ENCODE results near the gene TAF1C.

Gene TAF1C

GRCh38 chr16:84138824-84139627, 47.8 kb downstream of the TAF1C start:
- DNase-seq (ENCODE audit: extremely low read depth, insufficient read length), result no peak
- TF ChIP-seq, protein P1, sequence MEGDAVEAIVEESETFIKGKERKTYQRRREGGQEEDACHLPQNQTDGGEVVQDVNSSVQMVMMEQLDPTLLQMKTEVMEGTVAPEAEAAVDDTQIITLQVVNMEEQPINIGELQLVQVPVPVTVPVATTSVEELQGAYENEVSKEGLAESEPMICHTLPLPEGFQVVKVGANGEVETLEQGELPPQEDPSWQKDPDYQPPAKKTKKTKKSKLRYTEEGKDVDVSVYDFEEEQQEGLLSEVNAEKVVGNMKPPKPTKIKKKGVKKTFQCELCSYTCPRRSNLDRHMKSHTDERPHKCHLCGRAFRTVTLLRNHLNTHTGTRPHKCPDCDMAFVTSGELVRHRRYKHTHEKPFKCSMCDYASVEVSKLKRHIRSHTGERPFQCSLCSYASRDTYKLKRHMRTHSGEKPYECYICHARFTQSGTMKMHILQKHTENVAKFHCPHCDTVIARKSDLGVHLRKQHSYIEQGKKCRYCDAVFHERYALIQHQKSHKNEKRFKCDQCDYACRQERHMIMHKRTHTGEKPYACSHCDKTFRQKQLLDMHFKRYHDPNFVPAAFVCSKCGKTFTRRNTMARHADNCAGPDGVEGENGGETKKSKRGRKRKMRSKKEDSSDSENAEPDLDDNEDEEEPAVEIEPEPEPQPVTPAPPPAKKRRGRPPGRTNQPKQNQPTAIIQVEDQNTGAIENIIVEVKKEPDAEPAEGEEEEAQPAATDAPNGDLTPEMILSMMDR (IDR thresholded peaks at IDR 0.05; ENCODE audit: insufficient read depth, low read length, poor library complexity, severe bottlenecking), result no peak
- H3K27me3 ChIP-seq (replicated peaks; ENCODE audit: control insufficient read depth, insufficient read depth, low read length), result no peaks in the 10 kb centered on the region
- H3K4me3 ChIP-seq (replicated peaks; ENCODE audit: low read depth, low read length), result no peak overlapping the region
- no peaks in the 10 kb centered on the region for H3K36me3 ChIP-seq (ENCODE audit: control insufficient read depth, insufficient read depth, low read length)

- H3K36me3 ChIP-seq (ENCODE audit: control insufficient read depth, insufficient read depth, low read length), result no peaks in the 10 kb centered on the region
- H3K4me3 ChIP-seq (replicated peaks; ENCODE audit: low read depth, low read length), result no peak overlapping the region
- no peak for DNase-seq (ENCODE audit: extremely low read depth, insufficient read length)
- TF ChIP-seq, protein P1 (IDR thresholded peaks at IDR 0.05; ENCODE audit: insufficient read depth, low read length, poor library complexity, severe bottlenecking), result no peak
- no peaks in the 10 kb centered on the region for H3K27me3 ChIP-seq (replicated peaks; ENCODE audit: control insufficient read depth, insufficient read depth, low read length)
Measured at GRCh38 chr16:84138500-84138823, 48.4 kb downstream of the TAF1C start.

GRCh38 chr16:84137769-84138357, 49.0 kb downstream of the TAF1C start:
- H3K27me3 ChIP-seq (replicated peaks; ENCODE audit: control insufficient read depth, insufficient read depth, low read length), result no peaks in the 10 kb centered on the region
- DNase-seq (ENCODE audit: extremely low read depth, insufficient read length), result no peak
- H3K36me3 ChIP-seq (ENCODE audit: control insufficient read depth, insufficient read depth, low read length), result no peaks in the 10 kb centered on the region
- TF ChIP-seq, protein P1 (IDR thresholded peaks at IDR 0.05; ENCODE audit: insufficient read depth, low read length, poor library complexity, severe bottlenecking), result no peak
- H3K4me3 ChIP-seq (replicated peaks; ENCODE audit: low read depth, low read length), result no peak overlapping the region

DNA sequence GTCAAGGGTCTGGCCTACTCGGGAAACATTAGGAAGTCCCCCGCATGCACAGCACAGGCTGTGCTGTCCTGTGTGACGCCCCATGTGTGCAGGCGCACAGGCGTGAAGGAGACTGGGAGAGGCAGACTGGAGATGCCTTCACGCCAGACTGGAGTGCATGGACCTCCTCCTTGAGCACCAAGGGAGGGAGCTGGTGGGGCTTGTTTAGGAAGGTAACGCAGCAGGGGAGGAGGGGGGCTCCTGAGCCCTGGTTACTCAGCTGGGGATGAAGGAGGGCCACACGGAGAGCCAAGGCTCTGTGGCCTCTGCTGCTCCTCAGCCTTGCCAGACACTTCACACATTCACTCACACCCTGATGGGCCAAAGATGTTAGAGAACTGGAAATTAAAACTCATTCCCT, 49.6 kb downstream of the TAF1C start:
- no peaks in the 10 kb centered on the region for H3K36me3 ChIP-seq (ENCODE audit: control insufficient read depth, insufficient read depth, low read length)
- no peak overlapping the region for H3K4me3 ChIP-seq (replicated peaks; ENCODE audit: low read depth, low read length)
- H3K27me3 ChIP-seq (replicated peaks; ENCODE audit: control insufficient read depth, insufficient read depth, low read length), result no peaks in the 10 kb centered on the region
- DNase-seq (ENCODE audit: extremely low read depth, insufficient read length), result no peak
- TF ChIP-seq, protein P1 (IDR thresholded peaks at IDR 0.05; ENCODE audit: insufficient read depth, low read length, poor library complexity, severe bottlenecking), result no peak

DNA sequence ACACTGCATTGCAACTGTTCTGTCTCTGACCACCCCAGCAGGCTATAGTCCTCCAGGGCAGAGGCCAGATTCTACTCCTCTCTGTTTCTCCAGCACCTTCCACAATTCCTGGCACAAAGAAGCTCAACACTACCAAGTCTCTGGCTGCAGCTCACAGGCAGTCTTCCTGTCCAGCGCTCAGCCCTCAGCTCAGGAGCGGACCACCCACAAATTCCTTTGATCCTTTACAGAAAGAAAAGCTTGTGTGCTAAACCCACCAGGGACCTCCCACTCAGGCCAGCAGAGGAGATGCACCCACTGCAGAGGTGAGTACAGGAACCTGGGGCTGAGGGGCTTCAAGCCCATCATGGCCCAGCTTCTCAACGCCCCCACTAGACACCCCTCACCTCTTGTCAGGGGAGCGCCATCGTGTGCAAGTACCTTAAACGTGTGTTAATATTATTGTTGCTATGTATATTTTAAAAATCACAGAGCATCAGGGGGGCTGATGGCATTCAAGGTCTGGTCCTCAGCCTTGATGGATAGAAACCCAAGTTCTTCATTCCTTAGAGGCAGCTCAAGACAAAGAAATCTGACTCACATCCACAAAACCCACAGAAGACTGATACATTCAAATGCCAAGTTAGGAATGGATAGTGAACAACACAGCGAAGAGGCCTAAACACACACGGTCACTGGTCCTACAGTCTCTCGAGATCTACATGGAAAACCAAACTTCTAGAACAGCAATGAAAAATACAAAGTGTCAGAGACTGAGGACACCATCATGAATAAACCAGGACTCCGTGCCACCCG, 50.3 kb downstream of the TAF1C start:
- TF ChIP-seq, protein P1 (IDR thresholded peaks at IDR 0.05; ENCODE audit: insufficient read depth, low read length, poor library complexity, severe bottlenecking), result no peak
- H3K4me3 ChIP-seq (replicated peaks; ENCODE audit: low read depth, low read length), result no peak overlapping the region

More for the DNA sequence above, 50.3 kb downstream of the TAF1C start:
- no peak for DNase-seq (ENCODE audit: extremely low read depth, insufficient read length)
- no peaks in the 10 kb centered on the region for H3K27me3 ChIP-seq (replicated peaks; ENCODE audit: control insufficient read depth, insufficient read depth, low read length)
- H3K36me3 ChIP-seq (ENCODE audit: control insufficient read depth, insufficient read depth, low read length), result no peaks in the 10 kb centered on the region
